ENCODE data around the gene NDUFA3. TPM values are rescaled to one million over a fixed set of nuclear protein-coding genes. Genes with fewer than 3 reads are reported as not detected.

Gene NDUFA3
- total RNA-seq, 2 donors from 2014 or later: 196 to 229 TPM

GRCh38 chr19:54152267-54152666 lies 49.6 kb downstream of the NDUFA3 start:
- H3K9me3 Mint-ChIP-seq: no peaks in the 10 kb centered on the region
- no peak for TF ChIP-seq CTCF (conservative IDR thresholded peaks at IDR 0.05)
- no peak overlapping the region for H3K4me3 Mint-ChIP-seq
- H3K36me3 ChIP-seq (ENCODE audit: control insufficient read depth, insufficient read depth, low read length): peaks cover 87% of the 10 kb centered on the region
- no peaks in the 10 kb centered on the region for H3K27me3 ChIP-seq (ENCODE audit: control insufficient read depth, insufficient read depth, low read length, poor library complexity, severe bottlenecking)
- no peak overlapping the region for H3K9ac ChIP-seq (ENCODE audit: extremely low read depth, low read length, poor library complexity, severe bottlenecking)
- H3K36me3 Mint-ChIP-seq (ENCODE audit: low read depth): peaks cover 70% of the 10 kb centered on the region
- no peak overlapping the region for H3K4me3 ChIP-seq (ENCODE audit: low read length)
- DNase-seq: no peak
- H3K4me1 Mint-ChIP-seq: no peaks in the 10 kb centered on the region
- H3K9me3 ChIP-seq (ENCODE audit: control insufficient read depth, low read length): no peaks in the 10 kb centered on the region
- H3K27ac Mint-ChIP-seq: no peak overlapping the region
- no peaks in the 10 kb centered on the region for H3K27me3 Mint-ChIP-seq (ENCODE audit: insufficient read depth)
- H3K27ac ChIP-seq (ENCODE audit: low read depth, low read length): no peak overlapping the region
- 94 to 97% methylated on average over 6 to 12 of the region's 12 CpGs for WGBS, 2 experiments (ENCODE audit: insufficient coverage in 1 of 2, insufficient read length in 1 of 2)
- H3K4me1 ChIP-seq (ENCODE audit: control insufficient read depth, insufficient read depth, low read length): no peaks in the 10 kb centered on the region

- Mint-ChIP-seq H3K4me3 (no peak overlapping the region), H3K9me3 (no peaks in the 10 kb centered on the region), H3K27ac (no peak overlapping the region), H3K27me3 (ENCODE audit: insufficient read depth) (no peaks in the 10 kb centered on the region), H3K36me3 (ENCODE audit: low read depth) (peaks cover 69% of the 10 kb centered on the region), H3K4me1 (no peaks in the 10 kb centered on the region)
- no peak for DNase-seq
- Histone ChIP-seq H3K4me1 (ENCODE audit: control insufficient read depth, insufficient read depth, low read length) (no peaks in the 10 kb centered on the region), H3K36me3 (ENCODE audit: control insufficient read depth, insufficient read depth, low read length) (peaks cover 81% of the 10 kb centered on the region), H3K4me3 (ENCODE audit: low read length) (no peak overlapping the region), H3K9ac (ENCODE audit: extremely low read depth, low read length, poor library complexity, severe bottlenecking) (no peak overlapping the region), H3K27me3 (ENCODE audit: control insufficient read depth, insufficient read depth, low read length, poor library complexity, severe bottlenecking) (no peaks in the 10 kb centered on the region), H3K9me3 (ENCODE audit: control insufficient read depth, low read length) (no peaks in the 10 kb centered on the region), H3K27ac (ENCODE audit: low read depth, low read length) (no peak overlapping the region)
- 96% methylated on average over 9 to 25 of the region's 25 CpGs for WGBS, 2 experiments (ENCODE audit: insufficient coverage in 1 of 2, insufficient read length in 1 of 2)
- no peak for TF ChIP-seq CTCF (conservative IDR thresholded peaks at IDR 0.05)
These were observed 50.3 kb downstream of the NDUFA3 start for GRCh38 chr19:54152878-54153524.

- Histone ChIP-seq H3K9ac (ENCODE audit: extremely low read depth, low read length, poor library complexity, severe bottlenecking) (no peak overlapping the region), H3K4me3 (ENCODE audit: low read length) (no peak overlapping the region), H3K27ac (ENCODE audit: low read depth, low read length) (no peak overlapping the region), H3K27me3 (ENCODE audit: control insufficient read depth, insufficient read depth, low read length, poor library complexity, severe bottlenecking) (no peaks in the 10 kb centered on the region), H3K9me3 (ENCODE audit: control insufficient read depth, low read length) (no peaks in the 10 kb centered on the region), H3K36me3 (ENCODE audit: control insufficient read depth, insufficient read depth, low read length) (peaks cover 80% of the 10 kb centered on the region), H3K4me1 (ENCODE audit: control insufficient read depth, insufficient read depth, low read length) (no peaks in the 10 kb centered on the region)
- Mint-ChIP-seq H3K36me3 (ENCODE audit: low read depth) (peaks cover 68% of the 10 kb centered on the region), H3K27me3 (ENCODE audit: insufficient read depth) (no peaks in the 10 kb centered on the region), H3K27ac (no peak overlapping the region), H3K9me3 (no peaks in the 10 kb centered on the region), H3K4me1 (no peaks in the 10 kb centered on the region), H3K4me3 (no peak overlapping the region)
- 90 to 98% methylated on average over 9 to 10 of the region's 10 CpGs for WGBS, 2 experiments (ENCODE audit: insufficient coverage in 1 of 2, insufficient read length in 1 of 2)
- no peak for TF ChIP-seq CTCF (conservative IDR thresholded peaks at IDR 0.05)
- no peak for DNase-seq
These were observed 51.2 kb downstream of the NDUFA3 start for GRCh38 chr19:54153731-54154326.
